Endothelial cell of umbilical vein (primary cell): ENCODE measurements around the gene IL31RA. TPM values are rescaled to one million over a fixed set of nuclear protein-coding genes. Genes with fewer than 3 reads are reported as not detected.

Source experiments
- BruUV-seq: library from RNA; stranded (reverse); fragments of 400-500 nt; replicated peaks from 2 replicates; lab custom pipeline; 2021; lab: Mats Ljungman, UMichigan
- CTCF ChIA-PET: fragments of 300-600, 350-600 bp; sonication (Branson Sonifier 250); formaldehyde crosslinking; loops from one replicate; lab custom pipeline; 2021; ENCODE audit warnings: antibody characterized with exemption, inconsistent platforms; lab: Charles Lee
- POLR2A ChIA-PET: fragments of 300-600, 350-600 bp; sonication (Branson Sonifier 250); formaldehyde crosslinking; loops from one replicate; lab custom pipeline; 2021; ENCODE audit warnings: antibody characterized with exemption, inconsistent platforms; lab: Charles Lee
- DNase-seq: peaks from one replicate; pipeline ENCODE4 v3.0.0-alpha.2; 2011; ENCODE audit warnings: low read depth, low spot score
- FAIRE-seq: peaks from 2 replicates; lab custom pipeline; 2011; peaks lifted over from hg19 to GRCh38; lab: Jason Lieb, UNC
- H2AFZ ChIP-seq: 2 replicates; pipeline ENCODE4 v1.6.0; 2012; ENCODE audit warnings: low read depth, low read length, control low read depth, inconsistent platforms
- H3K27ac ChIP-seq: 2 replicates; pipeline ENCODE4 v1.5.1; 2011; ENCODE audit warnings: low read depth, mild to moderate bottlenecking, control low read depth, low read length, moderate library complexity; ENCODE audit not compliant: insufficient read depth
- H3K27me3 ChIP-seq, 2 experiments: 2 replicates each; pipeline versions ENCODE4 v1.6.0 to v1.6.1; 2011; ENCODE audit warnings: low read length in 2 of 2, mixed read lengths in 1 of 2; ENCODE audit not compliant: control insufficient read depth in 2 of 2, insufficient read depth in 2 of 2
- H3K36me3 ChIP-seq, 2 experiments: 2 replicates in 1 of 2; 3 replicates in 1 of 2; pipeline ENCODE4 v1.5.1; 2011; ENCODE audit warnings: low read length in 2 of 2, mild to moderate bottlenecking in 1 of 2, moderate library complexity in 1 of 2; ENCODE audit not compliant: control insufficient read depth in 2 of 2, insufficient read depth in 2 of 2; ENCODE audit errors: extremely low read depth in 1 of 2
- H3K4me1 ChIP-seq: 3 replicates; pipeline ENCODE4 v1.5.1; 2011; ENCODE audit warnings: mild to moderate bottlenecking, low read length; ENCODE audit not compliant: control insufficient read depth, insufficient read depth; ENCODE audit errors: extremely low read depth
- H3K4me2 ChIP-seq: 2 replicates; pipeline ENCODE4 v1.6.1; 2011; ENCODE audit warnings: low read length, control low read depth, mixed read lengths; ENCODE audit not compliant: insufficient read depth
- H3K4me3 ChIP-seq, 3 experiments: fragments of 200-600 bp in 1 of 3; sonication (generic), shearing (Covaris generic) in 1 of 3; replicated peaks in 1 of 3; 2 replicates each; pipeline ENCODE4 v1.5.1; 2011 to 2016; ENCODE audit warnings: control low read depth in 3 of 3, low read length in 3 of 3, mild to moderate bottlenecking in 2 of 3, inconsistent platforms in 1 of 3, low read depth in 1 of 3, moderate library complexity in 1 of 3; ENCODE audit not compliant: insufficient read depth in 1 of 3
- H3K79me2 ChIP-seq: 2 replicates; pipeline ENCODE4 v1.6.0; 2012; ENCODE audit warnings: low read length, inconsistent platforms; ENCODE audit not compliant: control insufficient read depth, insufficient read depth
- H3K9ac ChIP-seq: replicated peaks from 2 replicates; pipeline ENCODE3; 2011; ENCODE audit warnings: low read length, control low read depth; ENCODE audit not compliant: insufficient read depth; ENCODE audit errors: extremely low read depth
- H3K9me1 ChIP-seq: replicated peaks from 3 replicates; pipeline ENCODE4 v1.6.0; 2011; ENCODE audit warnings: mild to moderate bottlenecking, low read length; ENCODE audit not compliant: control insufficient read depth, insufficient read depth; ENCODE audit errors: extremely low read depth
- H3K9me3 ChIP-seq: replicated peaks from 2 replicates; pipeline ENCODE4 v1.5.1; 2012; ENCODE audit warnings: low read length, inconsistent platforms; ENCODE audit not compliant: control insufficient read depth, insufficient read depth
- H4K20me1 ChIP-seq: replicated peaks from 2 replicates; pipeline ENCODE3; 2011; ENCODE audit warnings: mild to moderate bottlenecking, low read length; ENCODE audit not compliant: control insufficient read depth, insufficient read depth; ENCODE audit errors: extremely low read depth
- EZH2 ChIP-seq: IDR thresholded peaks from 2 replicates; pipeline ENCODE4 v1.6.1; 2012; ENCODE audit warnings: borderline replicate concordance, low read depth, mild to moderate bottlenecking, moderate library complexity, low read length, inconsistent platforms; ENCODE audit not compliant: severe bottlenecking
- FOS ChIP-seq: IDR thresholded peaks from 2 replicates; pipeline ENCODE4 v1.6.1; 2011; ENCODE audit warnings: mild to moderate bottlenecking, low read length, moderate library complexity, borderline replicate concordance; ENCODE audit not compliant: insufficient read depth
- GATA2 ChIP-seq: IDR thresholded peaks from 2 replicates; pipeline ENCODE4 v1.7.0; 2011; ENCODE audit warnings: low read depth, mild to moderate bottlenecking, moderate library complexity, mixed read lengths, low read length; ENCODE audit not compliant: insufficient read length, insufficient read depth
- JUN ChIP-seq: IDR thresholded peaks from 2 replicates; pipeline ENCODE4 v1.6.1; 2011; ENCODE audit warnings: borderline replicate concordance, low read depth; ENCODE audit not compliant: insufficient read length, insufficient read depth
- MYC ChIP-seq: IDR thresholded peaks from one replicate; pipeline ENCODE4 v1.6.1; 2011; ENCODE audit warnings: mild to moderate bottlenecking, low read depth, low read length
- POLR2A ChIP-seq: IDR thresholded peaks from 2 replicates; pipeline ENCODE4 v1.6.1; 2012; ENCODE audit warnings: low read depth, mild to moderate bottlenecking, control low read depth, low read length
- POLR2AphosphoS5 ChIP-seq: IDR thresholded peaks from 2 replicates; pipeline ENCODE4 v1.6.1; 2012; ENCODE audit warnings: low read depth, mild to moderate bottlenecking, control low read depth, low read length, moderate library complexity; ENCODE audit not compliant: insufficient read depth
- dilution Hi-C: fragments of 300-500 bp; cut with MboI; formaldehyde crosslinking; loops from one replicate; pipeline ENCODE4 v1.15.0; 2019; ENCODE audit warnings: low sequenced_read_pairs; ENCODE audit not compliant: extremely low pct_ligation_motif_present
- intact Hi-C: fragments of 100-400 bp; cut with micrococcal nuclease; formaldehyde crosslinking; loops from one replicate; pipeline ENCODE4 v1.10.0; 2022
- polyA plus RNA-seq, 4 experiments: library from polyadenylated mRNA; depleted of rRNA in 3 of 4; stranded (reverse) in 3 of 4; unstranded in 1 of 4; fragments of >200 nt; gene quantifications; 2 replicates each; pipeline versions ENCODE4 v1.2.1 to v1.2.3, GENCODE V29; 2011 to 2012; ENCODE audit warnings: missing spikeins in 1 of 4
- total RNA-seq: library from RNA; stranded (reverse); gene quantifications from 2 replicates; pipeline ENCODE4 v1.2.3, GENCODE V29; 2021
- TF ChIP-seq, protein P1 (sequence below): IDR thresholded peaks from 2 replicates; pipeline ENCODE4 v1.6.1; 2011; ENCODE audit not compliant: insufficient read depth, insufficient read length
- TF ChIP-seq, protein P2 (sequence below), 2 donors: IDR thresholded peaks; 1 replicate in 1 of 2; 2 replicates in 1 of 2; pipeline ENCODE4 v1.5.1; 2011; ENCODE audit warnings: low read length in 2 of 2, mild to moderate bottlenecking in 2 of 2, moderate library complexity in 2 of 2, control low read depth in 1 of 2, inconsistent platforms in 1 of 2, low read depth in 1 of 2; ENCODE audit not compliant: insufficient read depth in 1 of 2; ENCODE audit errors: extremely low read depth in 1 of 2

Gene IL31RA
- total and polyA plus RNA-seq, 2 donors (not counting 3 experiments of a cell fraction or from before 2014, with no cell fraction given), result 0.14 to 0.75 TPM

DNA sequence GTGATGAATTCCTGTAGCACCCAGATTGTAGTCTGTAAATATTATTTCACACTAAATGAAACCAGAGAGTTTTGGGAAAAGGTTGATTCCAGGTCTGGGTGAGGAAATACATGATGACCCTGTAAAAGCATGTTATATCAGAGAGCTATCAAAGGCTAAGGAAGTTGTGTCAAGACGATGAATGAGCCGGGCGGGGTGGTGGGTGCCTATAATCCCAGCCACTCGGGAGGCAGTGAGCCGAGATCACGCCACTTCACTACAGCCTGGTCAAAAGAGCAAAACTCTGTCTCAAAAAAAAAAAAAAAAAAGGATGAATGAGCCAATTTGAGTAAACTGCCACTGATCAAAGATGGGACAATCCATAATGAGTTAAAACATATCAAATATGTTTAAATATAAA is 114.4 kb downstream of the IL31RA start:
- no peak overlapping the region for H3K4me3 ChIP-seq
- peaks cover 44% of the 10 kb centered on the region for H3K79me2 ChIP-seq
- no peak for DNase-seq
- H3K27me3 ChIP-seq, result no peaks in the 10 kb centered on the region
- TF ChIP-seq, protein P1, sequence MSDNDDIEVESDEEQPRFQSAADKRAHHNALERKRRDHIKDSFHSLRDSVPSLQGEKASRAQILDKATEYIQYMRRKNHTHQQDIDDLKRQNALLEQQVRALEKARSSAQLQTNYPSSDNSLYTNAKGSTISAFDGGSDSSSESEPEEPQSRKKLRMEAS, result no peak
- TF ChIP-seq MYC, result no peak
- no peak for TF ChIP-seq POLR2AphosphoS5
- POLR2A ChIA-PET, result no interaction called here
- no peaks in the 10 kb centered on the region for H4K20me1 ChIP-seq
- no peak overlapping the region for H3K4me2 ChIP-seq
- H2AFZ ChIP-seq, result no peak overlapping the region
- H3K4me1 ChIP-seq, result peaks cover 6% of the 10 kb centered on the region
- intact Hi-C loops, result no loop called here
- H3K27ac ChIP-seq, result no peak overlapping the region
- H3K36me3 ChIP-seq, result peaks cover 19 to 39% of the 10 kb centered on the region in 2 experiments
- FAIRE-seq, result no peak
- no peaks in the 10 kb centered on the region for H3K9me3 ChIP-seq
- no peaks in the 10 kb centered on the region for H3K9me1 ChIP-seq
- BruUV-seq, result no TSS peak
- dilution Hi-C loops, result no loop called here
- H3K9ac ChIP-seq, result no peak overlapping the region
- CTCF ChIA-PET, result interaction anchor here (0.6 kb wide), 1 partner anchor 17 kb away, joined by 3 read pairs; no protein-coding TSS in a partner anchor

DNA sequence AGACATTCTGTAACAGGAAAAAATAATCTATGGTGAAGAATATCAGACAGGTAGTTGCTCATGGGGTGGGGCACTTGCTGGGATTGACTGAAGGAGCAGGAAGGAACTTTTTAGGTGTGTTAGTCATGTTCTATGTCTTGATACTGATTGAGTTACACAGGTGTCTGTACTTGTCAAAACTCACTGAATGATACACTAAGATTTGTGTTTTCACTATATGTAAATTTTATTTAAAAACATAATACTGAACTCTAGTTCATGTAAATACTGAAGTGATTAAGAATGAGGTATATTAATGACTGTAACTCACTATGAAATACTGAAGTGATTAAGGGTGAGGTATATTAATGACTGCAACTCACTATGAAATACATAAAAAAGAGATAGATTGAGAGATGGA is 115.1 kb downstream of the IL31RA start:
- Histone ChIP-seq H3K9me3 (no peaks in the 10 kb centered on the region), H3K4me3 (no peak overlapping the region), H3K27me3 (no peaks in the 10 kb centered on the region), H4K20me1 (no peaks in the 10 kb centered on the region), H3K27ac (no peak overlapping the region), H3K79me2 (peaks cover 48% of the 10 kb centered on the region), H3K4me2 (no peak overlapping the region), H2AFZ (no peak overlapping the region), H3K4me1 (peaks cover 11% of the 10 kb centered on the region), H3K9ac (no peak overlapping the region), H3K9me1 (no peaks in the 10 kb centered on the region), H3K36me3 (peaks cover 13 to 32% of the 10 kb centered on the region in 2 experiments)
- TF ChIP-seq GATA2 (no peak), MYC (no peak), POLR2AphosphoS5 (no peak), JUN (no peak), EZH2 (no peak), FOS (no peak), POLR2A (no peak)
- TF ChIP-seq, protein P2, sequence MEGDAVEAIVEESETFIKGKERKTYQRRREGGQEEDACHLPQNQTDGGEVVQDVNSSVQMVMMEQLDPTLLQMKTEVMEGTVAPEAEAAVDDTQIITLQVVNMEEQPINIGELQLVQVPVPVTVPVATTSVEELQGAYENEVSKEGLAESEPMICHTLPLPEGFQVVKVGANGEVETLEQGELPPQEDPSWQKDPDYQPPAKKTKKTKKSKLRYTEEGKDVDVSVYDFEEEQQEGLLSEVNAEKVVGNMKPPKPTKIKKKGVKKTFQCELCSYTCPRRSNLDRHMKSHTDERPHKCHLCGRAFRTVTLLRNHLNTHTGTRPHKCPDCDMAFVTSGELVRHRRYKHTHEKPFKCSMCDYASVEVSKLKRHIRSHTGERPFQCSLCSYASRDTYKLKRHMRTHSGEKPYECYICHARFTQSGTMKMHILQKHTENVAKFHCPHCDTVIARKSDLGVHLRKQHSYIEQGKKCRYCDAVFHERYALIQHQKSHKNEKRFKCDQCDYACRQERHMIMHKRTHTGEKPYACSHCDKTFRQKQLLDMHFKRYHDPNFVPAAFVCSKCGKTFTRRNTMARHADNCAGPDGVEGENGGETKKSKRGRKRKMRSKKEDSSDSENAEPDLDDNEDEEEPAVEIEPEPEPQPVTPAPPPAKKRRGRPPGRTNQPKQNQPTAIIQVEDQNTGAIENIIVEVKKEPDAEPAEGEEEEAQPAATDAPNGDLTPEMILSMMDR (IDR thresholded peaks at IDR 0.05; ENCODE audit: extremely low read depth in 1 of 2, insufficient read depth in 1 of 2, low read depth in 1 of 2, low read length in 2 of 2), result no peak
- TF ChIP-seq, protein P1, result no peak
- dilution Hi-C loops, result no loop called here
- POLR2A ChIA-PET, result no interaction called here
- DNase-seq (no peak), FAIRE-seq (no peak)
- CTCF ChIA-PET, result no interaction called here
- BruUV-seq, result no TSS peak
- intact Hi-C loops, result no loop called here
